Right lobe of liver (tissue), 4 donors: ENCODE results near the gene MYL11.

Experiments
- CTCF ChIP-seq, 4 donors: fragments of 200-600 bp in 3 of 4; fragments of 450-650 bp in 1 of 4; IDR thresholded peaks; one replicate each; pipeline versions ENCODE4 v1.5.1 to v1.8.0; 2016 to 2022; ENCODE audit warnings: antibody characterized with exemption in 4 of 4, mild to moderate bottlenecking in 2 of 4
- POLR2A ChIP-seq: fragments of 450-650 bp; IDR thresholded peaks from one replicate; pipeline ENCODE4 v1.6.1; 2017; ENCODE audit warnings: antibody characterized with exemption, mild to moderate bottlenecking
- donor health status: DM: no; HTN: no; CAD: no.
- donor health status: DM: no; HTN: no; CAD: no.
- donor health status: DM: no; HTN: yes; CAD: no.

- TF ChIP-seq CTCF (IDR thresholded peaks at IDR 0.05), result no peak
- no peak for TF ChIP-seq POLR2A
These were observed 9.4 kb upstream of the MYL11 start for GRCh38 chr16:30365200-30365599.
